Stimulated activated CD4-positive, alpha-beta T cell treated with anti-CD3 and anti-CD28 coated beads, Interleukin-12 subunit alpha, Interleukin-12 subunit beta, amount 100 ng/mL, for 24 hours (primary cell): ENCODE data around the gene ZNF74.
A peak's percentile ranks its signal among the peaks of the same experiment; 100 is the strongest.
"Not testable (repeated sequence)": the region's sequence is repeated elsewhere in the genome, so short reads cannot be mapped to it uniquely, and the experiment has no call there.

ENCODE experiments used
- DNase-seq, 2 experiments: peaks; one replicate each; pipeline ENCODE4 v3.0.0-alpha.2; 2020; ENCODE audit warnings: low read depth in 2 of 2

ZNF74 gene

DNA sequence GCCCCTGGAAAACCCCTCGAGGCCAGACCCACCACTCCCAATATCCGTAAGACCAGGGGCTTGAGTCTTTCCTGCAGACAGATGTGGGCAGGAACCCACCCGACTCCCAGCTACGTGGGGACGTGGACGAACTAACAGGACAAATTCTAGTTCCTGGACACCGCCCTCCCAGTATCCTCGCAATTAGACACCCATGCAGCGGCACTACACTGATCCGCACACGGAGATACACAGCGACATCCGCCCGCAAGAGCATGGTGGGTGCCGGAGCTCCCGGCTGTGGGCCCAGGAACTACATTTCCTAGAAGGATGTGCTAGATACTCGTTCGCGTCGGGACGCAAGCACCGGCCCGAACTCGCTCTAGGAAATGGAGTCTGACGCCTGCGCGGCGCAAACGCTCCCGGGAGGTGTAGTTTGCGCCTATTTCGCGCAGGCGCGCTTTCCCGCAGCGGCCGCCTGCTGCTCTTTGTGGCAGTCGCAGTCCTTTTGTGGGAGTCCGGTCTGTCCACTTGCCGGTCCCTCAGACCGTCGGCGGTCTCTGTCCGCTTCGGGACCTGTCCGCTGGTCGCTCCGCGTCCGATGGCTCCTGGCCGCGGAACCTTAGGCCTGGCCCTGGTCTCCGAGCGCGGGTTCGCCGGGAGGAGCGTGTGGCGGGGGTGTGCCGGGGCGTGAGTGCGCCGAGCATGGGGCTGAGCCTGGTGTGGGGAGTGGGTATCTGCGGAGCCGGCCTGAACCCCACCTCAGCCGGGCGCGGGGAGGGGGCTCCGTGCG, at the start of gene ZNF74:
ZNF74 (plus strand) TSS at position 447 of the 772 bp plus-strand sequence. CDS start 478 bp downstream, outside the sequence.
- peak; percentile 72 for DNase-seq

- not testable (repeated sequence) for DNase-seq
Observed at GRCh38 chr22:20346553-20346952, 47.4 kb upstream of the ZNF74 start.

DNA sequence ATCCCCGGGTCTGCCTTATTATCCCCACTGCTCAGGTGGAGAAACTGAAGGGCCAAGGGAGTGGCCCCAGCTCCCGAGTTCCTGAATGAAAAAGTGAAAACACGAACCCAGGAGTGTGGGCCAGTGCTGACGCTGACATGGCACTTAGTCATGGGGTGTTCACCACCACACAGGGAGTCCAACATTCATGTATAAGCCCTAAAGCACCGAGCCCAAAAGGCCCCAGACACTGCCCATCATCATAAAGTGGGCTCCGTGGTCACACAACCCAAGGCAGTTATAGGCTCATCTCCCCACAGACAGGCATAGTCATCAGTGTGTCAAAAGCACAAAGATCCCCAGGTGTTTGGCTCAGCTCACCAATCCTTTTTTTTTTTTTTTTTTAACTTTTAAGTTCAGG, 41.4 kb upstream of the ZNF74 start:
- not testable (repeated sequence) for DNase-seq

DNA sequence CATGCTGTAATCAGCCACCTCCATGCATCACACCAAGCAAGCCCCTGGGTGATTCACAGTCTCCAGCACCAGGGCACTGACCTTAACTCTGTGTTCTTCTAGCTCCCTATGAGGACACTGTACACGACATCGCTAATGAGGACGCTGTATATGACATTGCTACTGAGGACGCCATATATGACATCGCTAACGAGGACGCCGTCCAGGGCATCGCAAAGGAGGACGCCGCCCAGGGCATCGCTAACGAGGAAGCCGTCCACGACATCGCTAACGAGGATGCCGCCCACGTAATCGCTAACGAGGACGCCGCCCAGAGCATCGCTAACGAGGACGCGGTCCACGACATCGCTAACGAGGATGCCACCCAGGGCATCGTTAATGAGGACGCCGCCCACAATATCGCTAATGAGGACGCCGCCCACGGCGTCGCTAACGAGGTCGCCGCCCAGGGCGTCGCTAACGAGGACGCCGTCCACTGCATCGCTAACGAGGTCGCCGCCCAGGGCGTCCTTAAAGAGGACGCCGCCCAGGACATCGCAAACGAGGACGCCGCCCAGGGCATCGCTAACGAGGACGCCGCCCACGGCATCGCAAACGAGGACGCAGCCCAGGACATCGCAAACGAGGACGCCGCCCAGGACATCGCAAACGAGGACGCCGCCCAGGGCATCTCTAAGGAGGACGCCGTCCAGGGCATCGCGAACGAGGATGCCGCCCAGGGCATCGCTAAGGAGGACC, 39.5 kb upstream of the ZNF74 start:
- no peak for DNase-seq

DNA sequence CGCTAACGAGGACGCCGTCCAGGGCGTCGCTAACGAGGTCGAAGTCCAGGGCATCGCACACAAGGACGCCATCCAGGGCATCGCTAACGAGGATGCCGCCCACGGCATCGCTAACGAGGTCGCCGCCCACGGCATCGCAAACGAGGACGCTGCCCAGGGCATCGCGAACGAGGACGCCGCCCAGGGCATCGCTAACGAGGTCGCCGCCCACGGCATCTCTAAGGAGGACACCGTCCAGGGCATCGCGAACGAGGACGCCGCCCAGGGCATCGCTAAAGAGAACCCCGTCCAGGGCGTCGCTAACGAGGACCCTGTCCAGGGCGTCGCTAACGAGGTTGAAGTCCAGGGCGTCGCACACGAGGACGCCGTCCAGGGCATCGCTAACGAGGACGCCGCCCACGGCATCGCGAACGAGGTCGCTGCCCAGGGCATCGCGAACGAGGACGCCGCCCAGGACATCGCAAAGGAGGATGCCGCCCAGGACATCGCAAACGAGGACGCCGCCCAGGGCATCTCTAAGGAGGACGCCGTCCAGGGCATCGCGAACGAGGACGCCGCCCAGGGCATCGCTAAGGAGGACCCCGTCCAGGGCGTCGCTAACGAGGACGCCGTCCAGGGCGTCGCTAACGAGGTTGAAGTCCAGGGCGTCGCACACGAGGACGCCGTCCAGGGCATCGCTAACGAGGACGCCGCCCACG, 37.9 kb upstream of the ZNF74 start:
- not testable (repeated sequence) for DNase-seq

GRCh38 chr22:20356906-20357305, 37.0 kb upstream of the ZNF74 start:
- DNase-seq, result not testable (repeated sequence)

DNA sequence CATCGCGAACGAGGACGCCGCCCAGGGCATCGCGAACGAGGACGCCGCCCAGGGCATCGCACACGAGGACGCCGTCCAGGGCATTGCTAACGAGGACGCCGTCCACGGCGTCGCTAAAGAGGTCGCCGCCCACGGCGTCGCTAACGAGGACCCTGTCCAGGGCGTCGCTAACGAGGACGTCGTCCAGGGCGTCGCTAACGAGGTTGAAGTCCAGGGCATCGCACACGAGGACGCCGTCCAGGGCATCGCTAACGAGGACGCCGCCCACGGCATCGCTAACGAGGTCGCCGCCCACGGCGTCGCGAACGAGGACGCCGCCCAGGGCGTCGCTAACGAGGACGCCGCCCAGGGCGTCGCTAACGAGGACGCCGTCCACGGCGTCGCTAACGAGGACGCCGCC, 36.0 kb upstream of the ZNF74 start:
- not testable (repeated sequence) for DNase-seq

DNA sequence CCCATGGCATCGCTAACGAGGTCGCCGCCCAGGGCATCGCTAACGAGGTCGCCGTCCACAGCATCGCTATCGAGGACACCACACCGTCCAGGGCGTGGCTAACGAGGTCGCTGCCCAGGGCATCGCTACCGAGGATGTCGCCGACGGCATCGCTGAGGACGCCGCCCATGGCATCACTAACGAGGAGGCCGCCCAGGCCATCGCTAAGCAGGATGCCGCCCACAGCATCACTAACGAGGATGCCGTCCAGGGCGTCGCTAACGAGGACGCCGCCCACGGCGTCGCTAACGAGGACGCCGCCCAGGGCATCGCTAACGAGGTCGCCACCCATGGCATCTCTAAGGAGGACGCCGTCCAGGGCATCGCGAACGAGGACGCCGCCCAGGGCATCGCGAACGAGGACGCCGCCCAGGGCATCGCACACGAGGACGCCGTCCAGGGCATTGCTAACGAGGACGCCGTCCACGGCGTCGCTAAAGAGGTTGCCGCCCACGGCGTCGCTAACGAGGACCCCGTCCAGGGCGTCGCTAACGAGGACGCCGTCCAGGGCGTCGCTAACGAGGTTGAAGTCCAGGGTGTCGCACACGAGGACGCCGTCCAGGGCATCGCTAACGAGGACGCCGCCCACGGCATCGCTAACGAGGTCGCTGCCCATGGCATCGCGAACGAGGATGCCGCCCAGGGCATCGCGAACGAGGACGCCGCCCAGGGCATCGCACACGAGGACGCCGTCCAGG, 35.3 kb upstream of the ZNF74 start:
- DNase-seq, result not testable (repeated sequence)

DNA sequence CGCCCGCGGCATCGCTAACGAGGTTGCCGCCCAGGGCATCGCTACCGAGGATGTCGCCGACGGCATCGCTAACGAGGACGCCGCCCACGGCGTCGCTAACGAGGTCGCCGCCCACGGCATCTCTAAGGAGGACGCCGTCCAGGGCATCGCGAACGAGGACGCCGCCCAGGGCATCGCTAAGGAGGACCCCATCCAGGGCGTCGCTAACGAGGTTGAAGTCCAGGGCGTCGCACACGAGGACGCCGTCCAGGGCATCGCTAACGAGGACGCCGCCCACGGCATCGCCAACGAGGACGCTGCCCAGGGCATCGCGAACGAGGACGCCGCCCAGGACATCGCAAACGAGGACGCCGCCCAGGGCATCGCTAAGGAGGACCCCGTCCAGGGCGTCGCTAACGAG, 33.7 kb upstream of the ZNF74 start:
- not testable (repeated sequence) for DNase-seq

DNA sequence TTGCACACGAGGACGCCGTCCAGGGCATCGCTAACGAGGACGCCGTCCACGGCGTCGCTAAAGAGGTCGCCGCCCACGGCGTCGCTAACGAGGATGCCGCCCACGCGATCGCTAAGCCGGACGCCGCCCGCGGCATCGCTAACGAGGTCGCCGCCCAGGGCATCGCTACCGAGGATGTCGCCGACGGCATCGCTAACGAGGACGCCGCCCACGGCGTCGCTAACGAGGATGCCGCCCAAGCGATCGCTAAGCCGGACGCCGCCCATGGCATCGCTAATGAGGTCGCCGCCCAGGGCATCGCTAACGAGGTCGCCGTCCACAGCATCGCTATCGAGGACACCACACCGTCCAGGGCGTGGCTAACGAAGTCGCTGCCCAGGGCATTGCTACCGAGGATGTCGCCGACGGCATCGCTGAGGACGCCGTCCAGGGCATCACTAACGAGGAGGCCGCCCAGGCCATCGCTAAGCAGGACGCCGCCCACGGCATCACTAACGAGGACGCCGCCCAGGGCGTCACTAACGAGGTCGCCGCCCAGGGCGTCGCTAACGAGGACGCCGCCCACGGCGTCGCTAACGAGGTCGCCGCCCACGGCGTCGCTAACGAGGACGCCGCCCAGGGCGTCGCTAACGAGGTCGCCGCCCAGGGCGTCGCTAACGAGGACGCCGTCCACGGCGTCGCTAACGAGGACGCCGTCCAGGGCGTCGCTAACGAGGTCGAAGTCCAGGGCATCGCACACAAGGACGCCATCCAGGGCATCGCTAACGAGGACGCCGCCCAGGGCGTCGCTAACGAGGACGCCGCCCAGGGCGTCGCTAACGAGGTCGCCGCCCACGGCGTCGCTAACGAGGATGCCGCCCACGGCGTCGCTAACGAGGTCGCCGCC, 32.8 kb upstream of the ZNF74 start:
- DNase-seq, result not testable (repeated sequence)

DNA sequence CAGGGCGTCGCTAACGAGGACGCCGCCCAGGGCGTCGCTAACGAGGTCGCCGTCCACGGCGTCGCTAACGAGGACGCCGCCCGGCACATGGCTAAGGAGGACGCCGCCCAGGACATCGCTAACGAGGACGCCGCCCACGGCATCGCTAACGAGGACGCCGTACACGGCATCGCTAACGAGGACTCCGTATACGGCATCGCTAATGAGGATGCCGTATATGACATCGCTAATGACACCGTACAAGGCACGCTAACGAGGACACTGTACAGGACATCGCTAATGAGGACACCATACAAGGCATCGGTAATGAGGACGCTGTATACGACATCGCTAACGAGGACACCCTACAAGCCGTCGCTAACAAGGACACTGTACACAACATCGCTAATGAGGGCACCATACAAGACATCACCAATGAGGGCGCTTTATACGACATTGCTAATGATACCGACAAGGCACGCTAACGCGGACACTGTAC, 32.2 kb upstream of the ZNF74 start:
- not testable (repeated sequence) for DNase-seq

GRCh38 chr22:20362403-20362802, 31.5 kb upstream of the ZNF74 start:
- not testable (repeated sequence) for DNase-seq

DNA sequence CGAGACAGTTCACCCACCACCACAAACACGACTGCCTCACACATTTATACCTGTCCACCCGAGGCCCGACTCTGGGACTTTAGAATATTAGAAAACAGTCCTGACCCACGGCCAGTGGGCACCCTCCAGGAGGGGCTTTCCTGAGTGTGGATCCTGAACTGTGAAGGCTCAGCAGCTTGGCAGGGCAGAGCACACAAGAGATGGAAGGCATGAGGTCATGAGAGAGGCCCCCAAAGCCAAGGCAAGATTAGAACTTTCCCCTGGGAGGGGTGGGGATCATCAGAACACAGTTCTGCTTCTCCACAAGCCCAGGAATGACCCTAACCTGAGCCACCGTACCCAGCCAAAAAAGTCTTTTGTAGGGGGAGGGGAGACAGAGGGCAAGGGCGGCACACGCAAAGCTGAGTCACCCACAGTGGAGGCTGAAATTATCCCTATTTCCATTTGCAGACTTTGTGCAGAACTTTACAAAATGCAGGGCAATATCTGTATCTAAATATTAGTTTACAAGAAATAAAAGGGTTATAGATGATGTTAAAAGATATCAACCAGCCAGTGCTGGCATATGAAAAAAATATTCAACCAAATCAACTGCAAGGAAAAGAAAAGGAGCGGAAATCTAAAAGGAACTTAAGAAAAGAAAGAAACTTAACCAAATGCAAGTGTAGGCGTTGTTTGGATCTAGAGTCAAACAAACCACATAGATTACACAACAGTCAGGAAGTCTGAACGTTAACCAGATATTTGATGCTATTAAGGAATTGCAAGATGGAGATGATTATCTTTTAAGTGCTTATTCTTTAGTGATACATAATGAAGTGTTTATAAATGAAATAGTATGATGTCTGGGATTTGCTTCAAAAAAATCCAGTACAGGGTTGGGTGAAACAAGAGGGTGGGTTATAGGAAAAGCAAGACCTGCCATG, 29.4 kb upstream of the ZNF74 start:
- not testable (repeated sequence) for DNase-seq

GRCh38 chr22:20366841-20367240, 27.1 kb upstream of the ZNF74 start:
- DNase-seq, result not testable (repeated sequence)

- DNase-seq, result not testable (repeated sequence)
Observed at GRCh38 chr22:20368875-20369274, 25.1 kb upstream of the ZNF74 start.

DNA sequence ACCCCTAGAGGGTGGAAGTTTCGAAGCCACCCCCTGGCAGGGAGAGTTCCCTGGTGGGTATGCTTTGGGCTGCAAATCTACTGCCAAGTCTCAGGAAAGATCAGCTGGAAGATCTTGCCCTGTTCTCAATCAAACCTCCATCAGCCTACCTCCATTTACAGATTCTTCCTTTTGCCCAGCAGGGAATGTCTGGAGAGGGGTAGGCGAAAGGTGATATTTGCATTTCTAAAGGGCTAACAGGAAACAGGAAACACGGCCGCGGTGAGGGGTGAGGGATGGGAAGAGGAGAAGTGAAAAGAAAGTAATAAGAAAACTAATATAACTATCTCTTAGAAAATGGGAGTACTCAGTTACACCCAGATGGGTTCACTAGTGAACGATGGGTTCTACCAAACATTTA, 22.3 kb upstream of the ZNF74 start:
- not testable (repeated sequence) for DNase-seq

GRCh38 chr22:20372406-20372854, 21.5 kb upstream of the ZNF74 start:
- DNase-seq, result not testable (repeated sequence)

DNA sequence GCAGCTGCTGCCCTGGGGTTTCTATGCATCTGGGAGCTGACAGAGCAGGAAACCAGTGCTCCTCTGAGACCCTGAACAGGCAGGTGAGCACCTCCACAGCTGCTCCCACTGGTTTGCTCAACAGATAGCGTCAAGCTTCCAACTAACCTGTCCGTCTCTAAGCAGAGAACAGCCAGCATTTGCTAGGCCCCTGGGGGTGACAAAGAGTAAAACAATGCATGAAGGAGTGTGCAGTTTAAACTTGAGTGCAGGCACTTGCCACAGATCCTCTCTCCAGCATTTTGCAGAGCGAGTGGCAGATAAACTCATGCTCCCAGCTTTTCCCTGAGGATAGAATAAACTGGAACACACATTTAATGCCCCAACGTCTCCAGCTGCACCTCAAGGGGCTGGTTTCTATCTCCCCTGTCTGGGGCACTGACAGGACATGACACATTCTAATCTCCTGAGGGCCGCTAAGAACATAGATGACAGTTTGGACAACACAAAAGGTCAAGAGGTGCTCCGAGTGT, 20.7 kb upstream of the ZNF74 start:
- DNase-seq, result not testable (repeated sequence)

DNA sequence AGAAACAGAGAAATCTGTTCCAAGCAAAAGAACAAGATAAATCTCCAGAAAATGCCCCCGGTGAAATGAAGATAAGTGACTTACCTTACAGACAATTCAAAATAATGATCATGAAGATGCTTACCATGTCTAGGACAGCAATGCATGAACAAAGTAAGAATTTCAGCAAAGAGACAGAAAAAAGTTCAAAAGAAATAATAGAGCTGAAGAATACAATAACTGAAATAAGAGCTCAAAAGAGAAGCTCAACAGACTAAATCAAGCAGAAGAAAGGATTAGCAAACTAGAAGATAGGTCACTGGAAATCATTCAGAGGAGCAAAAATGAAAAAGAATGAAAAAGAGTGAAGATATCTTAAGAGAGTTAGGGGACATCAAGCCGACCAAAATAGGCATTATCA, 19.8 kb upstream of the ZNF74 start:
- DNase-seq, result not testable (repeated sequence)
